H1 (cell line): ENCODE data around the gene MRPS34. TPM values are rescaled to one million over a fixed set of nuclear protein-coding genes. Genes with fewer than 3 reads are reported as not detected.

Experiments
- CTCF ChIA-PET: fragments of 300-600 bp; sonication (Branson Sonifier 250); formaldehyde crosslinking; loops from one replicate; lab custom pipeline; 2021; ENCODE audit not compliant: partially characterized antibody; lab: Charles Lee
- POLR2A ChIA-PET: fragments of 300-600 bp; sonication (Branson Sonifier 250); formaldehyde crosslinking; loops from one replicate; lab custom pipeline; 2021; ENCODE audit warnings: inconsistent platforms; ENCODE audit not compliant: partially characterized antibody; lab: Charles Lee
- DNase-seq, 2 experiments: peaks; one replicate each; pipeline versions ENCODE4 v3.0.0 to v3.0.0-alpha.2; 2010 to 2022; ENCODE audit warnings: low spot score in 2 of 2, low read depth in 1 of 2, mixed read lengths in 1 of 2
- FAIRE-seq: peaks from 2 replicates; lab custom pipeline; 2011; peaks lifted over from hg19 to GRCh38; lab: Jason Lieb, UNC
- H2AFZ ChIP-seq: 2 replicates; pipeline ENCODE4 v1.8.1; 2012; ENCODE audit warnings: low read length, inconsistent platforms
- H2AK5ac ChIP-seq: 2 replicates; pipeline ENCODE4 v1.6.1; 2013; ENCODE audit warnings: low read depth, low read length
- H2BK120ac ChIP-seq: replicated peaks from 2 replicates; pipeline ENCODE3; 2013; ENCODE audit warnings: low read depth, low read length, inconsistent platforms
- H2BK12ac ChIP-seq: 2 replicates; pipeline ENCODE4 v1.6.1; 2013; ENCODE audit warnings: low read depth, low read length
- H2BK15ac ChIP-seq: 2 replicates; pipeline ENCODE4 v1.6.1; 2013; ENCODE audit warnings: low read length
- H2BK20ac ChIP-seq: 2 replicates; pipeline ENCODE4 v1.6.1; 2013; ENCODE audit warnings: low read length
- H2BK5ac ChIP-seq: 2 replicates; pipeline ENCODE4 v1.6.1; 2013; ENCODE audit warnings: low read depth, low read length
- H3K14ac ChIP-seq: 2 replicates; pipeline ENCODE4 v1.6.1; 2013; ENCODE audit warnings: inconsistent platforms; ENCODE audit not compliant: insufficient read length
- H3K18ac ChIP-seq: 2 replicates; pipeline ENCODE4 v1.6.1; 2013; ENCODE audit warnings: low read length; ENCODE audit errors: extremely low read depth
- H3K23ac ChIP-seq: 2 replicates; pipeline ENCODE4 v1.6.1; 2013; ENCODE audit warnings: inconsistent platforms; ENCODE audit not compliant: insufficient read length
- H3K23me2 ChIP-seq: 2 replicates; pipeline ENCODE4 v1.6.1; 2013; ENCODE audit warnings: low read depth, low read length
- H3K27ac ChIP-seq: 2 replicates; pipeline ENCODE4 v1.6.1; 2011; ENCODE audit warnings: low read depth, low read length, inconsistent platforms
- H3K27me3 ChIP-seq, 4 experiments: replicated peaks in 1 of 4; 1 replicate in 1 of 4; 2 replicates in 3 of 4; pipeline versions ENCODE4 v1.6.1 to v1.8.1; 2011 to 2013; ENCODE audit warnings: low read length in 3 of 4, mild to moderate bottlenecking in 3 of 4, inconsistent platforms in 2 of 4, mixed read lengths in 2 of 4, moderate library complexity in 1 of 4; ENCODE audit not compliant: control insufficient read depth in 3 of 4, insufficient read depth in 3 of 4; ENCODE audit errors: extremely low read depth in 1 of 4
- H3K36me3 ChIP-seq, 4 experiments: 2 replicates each; pipeline versions ENCODE4 v1.6.1 to v1.8.1; 2011 to 2013; ENCODE audit warnings: mild to moderate bottlenecking in 4 of 4, low read length in 3 of 4, moderate library complexity in 2 of 4, control low read depth in 1 of 4, inconsistent platforms in 1 of 4; ENCODE audit not compliant: insufficient read depth in 4 of 4, control insufficient read depth in 2 of 4
- H3K4ac ChIP-seq: replicated peaks from 2 replicates; pipeline ENCODE3; 2013; ENCODE audit warnings: low read length, low read depth, mixed read lengths, inconsistent platforms; ENCODE audit not compliant: insufficient read length
- H3K4me1 ChIP-seq, 4 experiments: replicated peaks in 1 of 4; 1 replicate in 1 of 4; 2 replicates in 3 of 4; pipeline versions ENCODE4 v1.6.1 to v1.8.1; 2011 to 2013; ENCODE audit warnings: low read length in 3 of 4, inconsistent platforms in 2 of 4, mixed read lengths in 1 of 4; ENCODE audit not compliant: insufficient read depth in 4 of 4, control insufficient read depth in 3 of 4
- H3K4me2 ChIP-seq, 2 experiments: 2 replicates each; pipeline versions ENCODE4 v1.6.1 to v1.8.1; 2011 to 2013; ENCODE audit warnings: low read depth in 2 of 2, low read length in 2 of 2, control low read depth in 1 of 2, inconsistent platforms in 1 of 2, mild to moderate bottlenecking in 1 of 2; ENCODE audit not compliant: insufficient read depth in 1 of 2
- H3K4me3 ChIP-seq, 4 experiments: fragments of 200-600, 300-600 bp in 1 of 4; sonication (generic), shearing (Covaris generic), sonication (Bioruptor Twin) in 1 of 4; 2 replicates each; pipeline versions ENCODE4 v1.5.1 to v1.8.1; 2011 to 2016; ENCODE audit warnings: low read length in 4 of 4, low read depth in 3 of 4, control low read depth in 2 of 4, inconsistent platforms in 2 of 4, mild to moderate bottlenecking in 2 of 4, mixed read lengths in 1 of 4, moderate library complexity in 1 of 4; ENCODE audit not compliant: insufficient read depth in 2 of 4; ENCODE audit errors: extremely low read depth in 1 of 4
- H3K56ac ChIP-seq: replicated peaks from 2 replicates; pipeline ENCODE3; 2013; ENCODE audit warnings: low read depth, mild to moderate bottlenecking, mixed read lengths, low read length, inconsistent platforms; ENCODE audit not compliant: insufficient read length
- H3K79me1 ChIP-seq: 2 replicates; pipeline ENCODE4 v1.6.1; 2013; ENCODE audit warnings: low read depth, low read length, control low read depth
- H3K79me2 ChIP-seq, 2 experiments: 2 replicates each; pipeline versions ENCODE4 v1.6.1 to v1.8.1; 2012 to 2013; ENCODE audit warnings: low read length in 2 of 2, mild to moderate bottlenecking in 2 of 2, inconsistent platforms in 1 of 2; ENCODE audit not compliant: insufficient read depth in 2 of 2, control insufficient read depth in 1 of 2
- H3K9ac ChIP-seq, 4 experiments: replicated peaks in 1 of 4; 1 replicate in 1 of 4; 2 replicates in 3 of 4; pipeline versions ENCODE4 v1.6.1 to v1.8.1; 2011 to 2013; ENCODE audit warnings: low read depth in 3 of 4, low read length in 3 of 4, control low read depth in 2 of 4, mild to moderate bottlenecking in 2 of 4, moderate library complexity in 2 of 4, inconsistent platforms in 1 of 4; ENCODE audit errors: extremely low read depth in 1 of 4
- H3K9me3 ChIP-seq, 2 experiments: 2 replicates each; pipeline versions ENCODE4 v1.6.1 to v1.8.1; 2012 to 2013; ENCODE audit warnings: mild to moderate bottlenecking in 2 of 2, moderate library complexity in 2 of 2, control low read depth in 1 of 2, inconsistent platforms in 1 of 2, low read depth in 1 of 2, low read length in 1 of 2, mixed read lengths in 1 of 2; ENCODE audit not compliant: insufficient read depth in 2 of 2
- H4K20me1 ChIP-seq, 2 experiments: replicated peaks in 1 of 2; 2 replicates each; pipeline versions ENCODE3 to v1.8.1; 2011 to 2013; ENCODE audit warnings: inconsistent platforms in 2 of 2, low read length in 2 of 2, mild to moderate bottlenecking in 1 of 2; ENCODE audit not compliant: insufficient read depth in 2 of 2, control insufficient read depth in 1 of 2
- H4K5ac ChIP-seq: 2 replicates; pipeline ENCODE4 v1.6.1; 2013; ENCODE audit warnings: low read length, low read depth, mixed read lengths, inconsistent platforms; ENCODE audit not compliant: insufficient read length
- H4K8ac ChIP-seq: 2 replicates; pipeline ENCODE4 v1.8.0; 2013; ENCODE audit warnings: mild to moderate bottlenecking, moderate library complexity, low read length, inconsistent platforms; ENCODE audit not compliant: insufficient read depth; ENCODE audit errors: extremely low read depth
- H4K91ac ChIP-seq: replicated peaks from 2 replicates; pipeline ENCODE3; 2013; ENCODE audit warnings: low read length, mixed read lengths, inconsistent platforms; ENCODE audit not compliant: insufficient read length
- BACH1 ChIP-seq: IDR thresholded peaks from 2 replicates; pipeline ENCODE4 v1.6.1; 2012; ENCODE audit warnings: low read length, improper control_type of control experiment
- CEBPB ChIP-seq: IDR thresholded peaks from 2 replicates; pipeline ENCODE4 v1.6.1; 2012; ENCODE audit warnings: low read depth, low read length
- CTBP2 ChIP-seq: IDR thresholded peaks from 2 replicates; pipeline ENCODE4 v1.7.0; 2011; ENCODE audit warnings: borderline replicate concordance, mild to moderate bottlenecking, moderate library complexity, mixed read lengths, low read length; ENCODE audit not compliant: insufficient read depth, insufficient read length
- EP300 ChIP-seq, 2 experiments: IDR thresholded peaks; 1 replicate in 1 of 2; 2 replicates in 1 of 2; pipeline ENCODE4 v1.6.1; 2011 to 2012; ENCODE audit warnings: low read depth in 2 of 2, low read length in 2 of 2, mild to moderate bottlenecking in 2 of 2, borderline replicate concordance in 1 of 2, inconsistent platforms in 1 of 2, moderate library complexity in 1 of 2
- EZH2 ChIP-seq: fragments of 200-600 bp; sonication (generic); IDR thresholded peaks from 2 replicates; pipeline ENCODE4 v1.7.1; 2012; ENCODE audit warnings: low read depth, mild to moderate bottlenecking, moderate library complexity, low read length, inconsistent platforms; ENCODE audit not compliant: severe bottlenecking
- KDM1A ChIP-seq: fragments of 200-600, 300-600 bp; sonication (generic); IDR thresholded peaks from 2 replicates; pipeline ENCODE4 v1.7.1; 2016; ENCODE audit warnings: mild to moderate bottlenecking, low read length, borderline replicate concordance
- NANOG ChIP-seq: IDR thresholded peaks from 2 replicates; pipeline ENCODE4 v1.6.1; 2011; ENCODE audit warnings: low read length, low read depth, mild to moderate bottlenecking, inconsistent platforms; ENCODE audit not compliant: insufficient read depth, poor library complexity, severe bottlenecking
- POLR2AphosphoS5 ChIP-seq: IDR thresholded peaks from 2 replicates; pipeline ENCODE4 v1.6.1; 2011; ENCODE audit warnings: low read depth, low read length
- TCF12 ChIP-seq: IDR thresholded peaks from 2 replicates; pipeline ENCODE4 v1.6.1; 2011; ENCODE audit warnings: low read depth, mild to moderate bottlenecking, low read length
- TEAD4 ChIP-seq: IDR thresholded peaks from 2 replicates; pipeline ENCODE4 v1.6.1; 2012; ENCODE audit warnings: low read depth, low read length, inconsistent platforms, mixed read lengths
- WGBS, 2 experiments: shearing (Covaris generic) in 1 of 2; methylation state at CpG; one replicate each; pipeline versions ENCODE4 v1.1.6 to v1.1.7; 2013 to 2015; ENCODE audit warnings: low lambda C conversion rate in 2 of 2, mixed read lengths in 2 of 2, inconsistent platforms in 1 of 2, low coverage in 1 of 2, missing lambda C conversion rate in 1 of 2; ENCODE audit not compliant: insufficient replicate concordance in 2 of 2, insufficient coverage in 1 of 2, insufficient read length in 1 of 2; ENCODE audit errors: extremely low coverage in 1 of 2, missing lambda C conversion rate in 1 of 2; 5-methylcytosine and 5-hydroxymethylcytosine counted together
- polyA plus RNA-seq, 7 experiments: library from polyadenylated mRNA; depleted of rRNA in 3 of 7; stranded (reverse) in 5 of 7; unstranded in 2 of 7; fragments of >200 nt in 5 of 7; fragments of 200-250 nt in 2 of 7; gene quantifications; 1 replicate in 5 of 7; 2 replicates in 1 of 7; 4 replicates in 1 of 7; pipeline versions ENCODE4 v1.2.1 to v1.2.3, GENCODE V29; 2011 to 2013; ENCODE audit warnings: missing spikeins in 2 of 7, mixed read lengths in 2 of 7
- total RNA-seq: library from RNA; stranded (reverse); fragmentation: NEBNext Ultra II Directional; extraction: Animal tissue kit (Norgen Biotek cat#: 25700); gene quantifications from 2 replicates; pipeline ENCODE4 v1.2.1, GENCODE V29; 2021

The MRPS34 gene
- total and polyA plus RNA-seq, 2 of the 8 experiments (the other 6 are each of a cell fraction or from before 2014, with no cell fraction given) = 168 to 252 TPM

GRCh38 chr16:1766701-1767100 lies 6.2 kb downstream of the MRPS34 start:
- peaks cover 3 to 37% (median 7%) of the 10 kb centered on the region in 4 experiments; a peak in 4 of 8 replicates for H3K36me3 ChIP-seq
- peaks cover 0 to 21% (median 12%) of the 10 kb centered on the region in 4 experiments; a peak in 5 of 7 replicates for H3K4me1 ChIP-seq
- H2BK15ac ChIP-seq = no peak overlapping the region
- H3K23me2 ChIP-seq = peaks cover 8% of the 10 kb centered on the region; the same call in 1 of the 2 replicates
- ChIA-PET POLR2A (interaction anchor here (13.5 kb wide), 1 partner anchor 13 kb away, joined by 246 read pairs; the partner anchor contains the start of genes NUBP2 and SPSB3), CTCF (interaction anchor here (3.1 kb wide), 1 partner anchor 7 kb away, joined by 13 read pairs; the partner anchor contains the start of genes EME2 and MRPS34)
- no peak overlapping the region for H2BK5ac ChIP-seq
- FAIRE-seq = no peak
- H3K23ac ChIP-seq = no peak overlapping the region
- no peak for DNase-seq
- H2AK5ac ChIP-seq = no peak overlapping the region
- H3K79me1 ChIP-seq = no peaks in the 10 kb centered on the region
- H3K4me2 ChIP-seq = no peak overlapping the region
- H3K9me3 ChIP-seq = no peaks in the 10 kb centered on the region; a peak in 1 of 4 replicates
- no peak overlapping the region for H2BK120ac ChIP-seq
- H4K5ac ChIP-seq = no peak overlapping the region
- H4K8ac ChIP-seq = no peak overlapping the region
- no peak overlapping the region for H3K4ac ChIP-seq
- peaks cover 1 to 13% of the 10 kb centered on the region in 2 experiments for H4K20me1 ChIP-seq
- H3K14ac ChIP-seq = no peak overlapping the region
- no peak overlapping the region for H3K9ac ChIP-seq
- no peak overlapping the region for H2BK20ac ChIP-seq
- no peaks in the 10 kb centered on the region; a peak in 1 of 7 replicates for H3K27me3 ChIP-seq
- H3K4me3 ChIP-seq = no peak overlapping the region
- H2BK12ac ChIP-seq = no peak overlapping the region
- no peak overlapping the region for H3K18ac ChIP-seq
- H3K56ac ChIP-seq = no peak overlapping the region
- no peak overlapping the region for H4K91ac ChIP-seq
- H3K27ac ChIP-seq = no peak overlapping the region
- H2AFZ ChIP-seq = no peak overlapping the region
- 97% methylated on average over 14 of the region's 18 CpGs; no CpG with 5 or more reads in 1 of the 2 experiments for WGBS, 2 experiments
- H3K79me2 ChIP-seq = no peaks in the 10 kb centered on the region; a peak in 1 of 4 replicates
- TF ChIP-seq TCF12 = no peak
- TF ChIP-seq BACH1 = no peak
- TF ChIP-seq POLR2AphosphoS5 = no peak
- TF ChIP-seq CEBPB = no peak
- TF ChIP-seq EP300 (IDR thresholded peaks at IDR 0.05; ENCODE audit: borderline replicate concordance in 1 of 2, low read depth in 2 of 2, low read length in 2 of 2) = no peak
- TF ChIP-seq CTBP2 = no peak
- no peak for TF ChIP-seq NANOG
- no peak for TF ChIP-seq KDM1A
- TF ChIP-seq EZH2 = no peak
- TF ChIP-seq TEAD4 = no peak
